ENCODE results near the gene CD83.

The CD83 gene

GRCh38 chr6:14170128-14170527 is 52.6 kb downstream of the CD83 start:
- Histone ChIP-seq H3K27me3 (ENCODE audit: control insufficient read depth, insufficient read depth, low read length) (peaks cover 3% of the 10 kb centered on the region), H3K4me1 (ENCODE audit: control insufficient read depth, insufficient read depth, low read length) (no peaks in the 10 kb centered on the region), H3K36me3 (ENCODE audit: control insufficient read depth, insufficient read depth, low read length) (no peaks in the 10 kb centered on the region), H3K9ac (ENCODE audit: low read length) (no peak overlapping the region), H3K4me3 (ENCODE audit: low read length) (no peak overlapping the region), H3K9me3 (ENCODE audit: control insufficient read depth, low read length) (no peaks in the 10 kb centered on the region)

- Histone ChIP-seq H3K9ac (ENCODE audit: low read length) (no peak overlapping the region), H3K9me3 (ENCODE audit: control insufficient read depth, low read length) (no peaks in the 10 kb centered on the region), H3K36me3 (ENCODE audit: control insufficient read depth, insufficient read depth, low read length) (no peaks in the 10 kb centered on the region), H3K27me3 (ENCODE audit: control insufficient read depth, insufficient read depth, low read length) (no peaks in the 10 kb centered on the region), H3K4me1 (ENCODE audit: control insufficient read depth, insufficient read depth, low read length) (no peaks in the 10 kb centered on the region), H3K4me3 (ENCODE audit: low read length) (no peak overlapping the region)
Observed at GRCh38 chr6:14172562-14172961, 55.0 kb downstream of the CD83 start.

DNA sequence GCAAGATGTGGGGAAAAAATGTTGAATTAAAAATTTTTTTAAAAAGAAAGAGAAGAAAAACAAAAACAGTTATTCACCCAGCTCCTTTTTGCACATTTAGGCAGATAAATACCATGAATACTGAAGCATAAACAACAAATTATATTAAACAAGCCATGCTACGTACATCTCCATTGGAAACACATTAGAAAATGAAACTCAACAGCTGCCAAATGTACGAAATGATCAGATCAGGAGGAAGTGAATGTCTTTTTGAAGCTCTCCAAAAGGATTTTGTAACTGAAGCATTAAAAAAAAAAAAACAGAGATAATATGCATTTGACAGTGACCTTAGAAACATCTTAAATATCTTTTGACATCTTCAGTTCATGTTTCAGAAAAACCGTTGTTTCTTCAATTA is 56.7 kb downstream of the CD83 start:
- Histone ChIP-seq H3K9me3 (ENCODE audit: control insufficient read depth, low read length) (no peaks in the 10 kb centered on the region), H3K36me3 (ENCODE audit: control insufficient read depth, insufficient read depth, low read length) (no peaks in the 10 kb centered on the region), H3K9ac (ENCODE audit: low read length) (no peak overlapping the region)

DNA sequence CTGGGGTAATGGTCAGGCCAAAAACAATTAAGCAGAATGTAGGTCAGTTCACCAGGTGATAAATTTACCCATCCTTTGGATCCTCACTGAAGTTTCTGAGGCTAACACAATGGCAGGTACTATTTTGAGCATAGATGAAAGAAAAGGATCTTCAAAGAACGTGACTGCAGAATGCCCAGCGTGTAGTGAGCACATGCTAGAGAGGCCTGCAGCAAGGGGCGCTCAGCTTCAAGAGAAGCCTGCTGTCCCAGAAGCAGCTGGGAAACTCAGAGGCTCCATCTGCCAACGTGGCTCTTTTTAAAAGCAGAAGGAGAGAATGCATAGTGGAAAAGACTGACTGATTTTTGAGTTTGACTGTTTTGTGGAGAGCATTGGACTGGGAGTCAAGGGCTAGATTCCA is 57.4 kb downstream of the CD83 start:
- H3K4me3 ChIP-seq (ENCODE audit: low read length), result no peak overlapping the region
- no peak overlapping the region for H3K9ac ChIP-seq (ENCODE audit: low read length)
- H3K36me3 ChIP-seq (ENCODE audit: control insufficient read depth, insufficient read depth, low read length), result no peaks in the 10 kb centered on the region
- H3K27me3 ChIP-seq (ENCODE audit: control insufficient read depth, insufficient read depth, low read length), result no peaks in the 10 kb centered on the region
- H3K9me3 ChIP-seq (ENCODE audit: control insufficient read depth, low read length), result no peaks in the 10 kb centered on the region
- no peaks in the 10 kb centered on the region for H3K4me1 ChIP-seq (ENCODE audit: control insufficient read depth, insufficient read depth, low read length)

More for the DNA sequence above, 56.7 kb downstream of the CD83 start:
- Histone ChIP-seq H3K4me3 (ENCODE audit: low read length) (no peak overlapping the region), H3K27me3 (ENCODE audit: control insufficient read depth, insufficient read depth, low read length) (no peaks in the 10 kb centered on the region), H3K4me1 (ENCODE audit: control insufficient read depth, insufficient read depth, low read length) (no peaks in the 10 kb centered on the region)

DNA sequence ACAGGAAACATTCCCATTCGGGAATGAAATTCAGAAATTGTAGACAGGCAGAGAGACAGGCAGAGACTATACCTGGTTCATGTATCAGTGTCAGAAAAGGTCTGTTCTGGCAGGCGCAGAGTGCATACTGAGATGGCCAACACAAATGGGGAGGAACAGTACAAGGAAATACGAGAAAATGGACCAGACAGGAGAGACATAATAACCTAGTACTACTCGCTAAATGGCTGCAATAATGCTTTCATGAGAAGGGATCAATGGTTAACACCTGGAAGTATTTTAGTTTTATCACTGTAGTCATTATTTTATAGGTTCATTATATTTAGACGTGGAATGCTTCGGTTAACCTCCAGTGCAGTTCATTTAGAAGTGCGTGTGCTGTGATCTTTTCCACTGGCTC is 58.9 kb downstream of the CD83 start:
- H3K27me3 ChIP-seq (ENCODE audit: control insufficient read depth, insufficient read depth, low read length), result no peaks in the 10 kb centered on the region
- H3K9ac ChIP-seq (ENCODE audit: low read length), result no peak overlapping the region
- no peaks in the 10 kb centered on the region for H3K9me3 ChIP-seq (ENCODE audit: control insufficient read depth, low read length)
- no peaks in the 10 kb centered on the region for H3K36me3 ChIP-seq (ENCODE audit: control insufficient read depth, insufficient read depth, low read length)
- H3K4me3 ChIP-seq (ENCODE audit: low read length), result no peak overlapping the region
- H3K4me1 ChIP-seq (ENCODE audit: control insufficient read depth, insufficient read depth, low read length), result no peaks in the 10 kb centered on the region

DNA sequence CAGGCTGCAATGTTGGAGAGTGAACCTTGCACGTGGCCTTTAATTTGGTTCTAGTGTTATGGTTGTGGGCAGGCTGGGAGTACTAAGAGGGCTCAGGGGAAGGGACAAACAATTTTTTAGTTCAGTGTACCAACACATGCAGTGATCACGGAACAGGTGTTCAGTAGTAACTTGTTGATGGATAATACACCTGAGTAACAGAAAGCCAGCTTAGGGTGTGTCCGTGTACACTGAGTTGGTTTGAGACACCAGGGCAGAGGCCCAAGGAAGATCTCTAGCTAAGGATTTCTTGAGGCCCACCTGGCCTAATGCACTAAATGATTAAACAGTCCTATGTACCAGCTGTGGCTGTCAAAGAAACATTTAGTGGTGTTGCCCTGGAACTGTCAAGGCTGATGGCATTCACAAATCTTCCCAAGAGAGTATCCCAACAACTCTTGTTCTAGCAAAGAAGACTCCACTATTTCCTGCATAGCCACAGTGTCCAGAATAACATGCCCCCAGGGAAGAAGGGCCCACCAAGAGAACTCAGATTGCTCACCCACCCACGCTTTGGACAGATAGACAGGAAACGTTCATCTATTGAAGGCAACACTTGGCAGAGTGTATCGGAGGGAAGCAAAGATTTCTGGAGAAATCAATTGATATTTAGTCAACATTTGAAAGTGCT is 60.0 kb downstream of the CD83 start:
- Histone ChIP-seq H3K27me3 (ENCODE audit: control insufficient read depth, insufficient read depth, low read length) (no peaks in the 10 kb centered on the region), H3K9ac (ENCODE audit: low read length) (no peak overlapping the region), H3K4me3 (ENCODE audit: low read length) (no peak overlapping the region), H3K4me1 (ENCODE audit: control insufficient read depth, insufficient read depth, low read length) (no peaks in the 10 kb centered on the region), H3K9me3 (ENCODE audit: control insufficient read depth, low read length) (no peaks in the 10 kb centered on the region), H3K36me3 (ENCODE audit: control insufficient read depth, insufficient read depth, low read length) (no peaks in the 10 kb centered on the region)

- Histone ChIP-seq H3K36me3 (ENCODE audit: control insufficient read depth, insufficient read depth, low read length) (no peaks in the 10 kb centered on the region), H3K4me1 (ENCODE audit: control insufficient read depth, insufficient read depth, low read length) (no peaks in the 10 kb centered on the region), H3K4me3 (ENCODE audit: low read length) (no peak overlapping the region), H3K9me3 (ENCODE audit: control insufficient read depth, low read length) (no peaks in the 10 kb centered on the region), H3K9ac (ENCODE audit: low read length) (no peak overlapping the region), H3K27me3 (ENCODE audit: control insufficient read depth, insufficient read depth, low read length) (no peaks in the 10 kb centered on the region)
Observed at GRCh38 chr6:14178083-14178445, 60.5 kb downstream of the CD83 start.

DNA sequence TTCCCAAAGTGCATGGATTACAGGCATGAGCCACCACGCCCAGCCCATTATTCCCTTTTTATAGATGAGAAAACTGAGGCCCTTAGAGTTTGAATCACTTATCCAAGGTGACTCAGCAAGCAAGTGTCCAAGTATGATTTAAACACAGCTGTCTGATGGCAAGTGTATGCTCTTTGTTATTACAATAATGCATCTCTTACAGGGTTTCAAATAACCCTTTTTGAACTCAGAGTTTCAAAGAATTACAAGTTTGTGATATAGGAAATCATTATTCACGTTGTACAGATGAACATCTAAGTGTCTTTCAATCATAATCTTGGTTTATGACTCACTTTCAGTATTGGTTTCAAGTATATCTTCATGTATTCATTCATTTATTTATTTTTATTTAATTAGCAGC is 63.0 kb downstream of the CD83 start:
- Histone ChIP-seq H3K9ac (ENCODE audit: low read length) (no peak overlapping the region), H3K9me3 (ENCODE audit: control insufficient read depth, low read length) (no peaks in the 10 kb centered on the region), H3K4me1 (ENCODE audit: control insufficient read depth, insufficient read depth, low read length) (no peaks in the 10 kb centered on the region), H3K4me3 (ENCODE audit: low read length) (no peak overlapping the region), H3K36me3 (ENCODE audit: control insufficient read depth, insufficient read depth, low read length) (no peaks in the 10 kb centered on the region), H3K27me3 (ENCODE audit: control insufficient read depth, insufficient read depth, low read length) (no peaks in the 10 kb centered on the region)

DNA sequence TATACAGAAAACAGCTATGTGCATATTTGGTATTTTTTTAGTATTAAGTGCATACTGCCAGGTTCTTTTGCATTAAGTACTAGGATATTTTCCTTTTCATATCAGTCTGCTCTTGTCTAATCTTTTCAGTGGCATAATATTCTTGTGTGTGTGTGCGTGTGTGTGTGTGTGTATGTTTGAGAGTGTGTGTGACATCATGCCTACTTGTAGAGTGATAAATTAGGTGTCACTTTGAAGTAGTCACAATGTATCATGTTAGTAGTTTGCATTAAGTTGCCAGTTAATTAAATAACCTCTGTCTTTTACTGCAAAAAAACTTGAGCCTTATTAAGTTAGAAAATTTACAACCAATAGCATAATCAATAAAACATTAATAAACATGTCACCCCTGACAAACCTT is 65.3 kb downstream of the CD83 start:
- Histone ChIP-seq H3K27me3 (ENCODE audit: control insufficient read depth, insufficient read depth, low read length) (no peaks in the 10 kb centered on the region), H3K36me3 (ENCODE audit: control insufficient read depth, insufficient read depth, low read length) (no peaks in the 10 kb centered on the region), H3K9ac (ENCODE audit: low read length) (no peak overlapping the region), H3K9me3 (ENCODE audit: control insufficient read depth, low read length) (no peaks in the 10 kb centered on the region), H3K4me1 (ENCODE audit: control insufficient read depth, insufficient read depth, low read length) (no peaks in the 10 kb centered on the region), H3K4me3 (ENCODE audit: low read length) (no peak overlapping the region)

Measured in mucosa of stomach (tissue), 1 donor.